ENCODE data around the gene WDR18. TPM values are rescaled to one million over a fixed set of nuclear protein-coding genes. Genes with fewer than 3 reads are reported as not detected.
A peak's percentile ranks its signal among the peaks of the same experiment; 100 is the strongest.

Gene WDR18
- total RNA-seq, 1 experiment from 2014 or later: 41.1 TPM

DNA sequence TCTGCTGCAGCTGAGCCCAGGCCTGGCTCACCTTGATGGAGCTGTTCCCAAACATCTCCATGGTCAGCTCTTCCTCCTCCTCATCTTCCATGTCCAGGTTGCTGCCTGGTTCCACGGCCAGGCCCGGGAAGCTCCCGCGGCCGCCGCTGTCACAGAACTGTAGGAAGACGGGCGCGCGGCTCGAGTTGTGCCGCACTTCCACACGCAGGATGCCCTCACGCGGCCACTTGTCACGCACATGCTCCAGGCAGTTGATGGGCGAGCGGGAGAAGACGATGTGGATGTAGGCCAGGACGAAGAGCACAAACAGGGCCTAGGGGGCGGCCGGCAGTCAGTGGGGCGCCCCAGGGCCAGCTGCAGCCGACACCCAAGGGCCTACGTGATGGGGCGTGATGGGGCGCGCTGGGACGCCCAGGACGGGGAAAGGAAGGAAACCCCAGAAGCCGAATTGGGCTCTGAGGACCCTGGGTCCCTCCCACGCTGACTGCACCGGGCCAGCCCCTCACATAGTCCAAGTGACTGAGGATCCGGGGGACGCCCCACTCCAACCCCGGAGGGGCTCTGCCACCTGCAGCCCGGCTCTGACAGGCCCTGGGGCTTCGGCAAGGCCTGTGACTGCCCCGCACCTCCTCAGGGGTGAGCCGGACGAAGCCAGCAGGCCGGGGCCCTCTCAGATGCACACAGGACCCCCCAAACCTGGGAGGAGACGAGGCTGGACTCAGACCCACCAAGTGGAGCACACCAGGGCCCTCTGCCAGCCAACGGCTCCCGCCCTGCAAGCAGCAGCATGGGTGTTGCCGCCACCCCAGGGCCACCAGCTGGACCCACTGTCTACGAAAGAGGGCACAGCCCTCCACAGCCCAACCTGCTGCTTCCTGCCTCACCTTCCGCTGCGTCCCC is 30.3 kb downstream of the WDR18 start:
- peaks cover 54% of the 10 kb centered on the region for H4K20me1 ChIP-seq (ENCODE audit: insufficient read depth, low read depth, low read length)
- peaks cover 32% of the 10 kb centered on the region for H3K4me1 ChIP-seq (ENCODE audit: low read length)
- no peak for DNase-seq

DNA sequence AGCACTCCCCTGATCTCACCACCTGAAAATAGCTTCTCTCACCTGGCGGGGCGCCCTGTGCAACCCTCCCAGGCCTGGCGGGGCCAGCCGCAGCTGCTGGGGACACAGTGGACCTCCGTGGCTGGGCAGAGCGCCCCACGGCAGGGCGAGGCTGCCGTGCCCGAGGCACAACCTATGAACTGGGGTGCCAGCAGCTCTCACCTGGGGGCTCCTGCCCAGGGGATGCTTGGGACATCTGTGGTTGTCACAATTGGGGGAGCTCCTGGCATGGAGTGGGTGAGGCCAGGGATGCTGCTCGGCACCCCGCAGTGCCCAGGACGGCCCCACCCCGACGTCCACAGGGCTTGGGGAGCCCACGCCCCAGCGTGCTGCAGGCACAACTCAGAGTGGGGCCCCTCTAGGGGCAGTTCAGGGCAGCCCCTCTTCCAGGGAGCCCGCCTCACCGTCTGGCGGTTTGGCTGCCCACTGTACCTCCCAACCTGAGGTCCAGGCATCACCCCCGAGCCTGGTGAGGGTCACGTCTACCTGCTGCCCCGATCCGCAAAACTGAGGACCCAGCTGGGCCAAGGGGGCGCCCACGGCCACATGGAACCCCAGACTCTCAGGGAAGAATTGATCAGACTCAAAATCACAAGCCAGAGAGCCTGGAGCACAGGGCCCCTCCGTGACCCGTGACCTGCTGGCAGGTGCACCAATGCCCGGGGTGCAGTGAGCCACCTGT is 31.1 kb downstream of the WDR18 start:
- Histone ChIP-seq H3K4me1 (ENCODE audit: low read length) (peaks cover 36% of the 10 kb centered on the region), H4K20me1 (ENCODE audit: insufficient read depth, low read depth, low read length) (peaks cover 62% of the 10 kb centered on the region), H2AFZ (ENCODE audit: low read length) (no peak overlapping the region), H3K9me2 (replicated peaks; ENCODE audit: insufficient read depth, low read length) (no peaks in the 10 kb centered on the region), H3K9me3 (ENCODE audit: low read length) (no peaks in the 10 kb centered on the region), H3K36me3 (ENCODE audit: insufficient read depth, low read length) (no peaks in the 10 kb centered on the region), H3K4me2 (ENCODE audit: low read depth, low read length, poor library complexity, severe bottlenecking) (no peak overlapping the region), H3K4me3 (ENCODE audit: low read length) (no peak overlapping the region), H3K9ac (ENCODE audit: low read length) (no peak overlapping the region), H3K27ac (ENCODE audit: low read length) (no peak overlapping the region), H3K79me2 (ENCODE audit: low read length) (peaks cover 58% of the 10 kb centered on the region), H3K27me3 (ENCODE audit: low read length) (no peaks in the 10 kb centered on the region)
- DNase-seq: no peak

More for the DNA sequence above, 30.3 kb downstream of the WDR18 start:
- Histone ChIP-seq H3K4me2 (ENCODE audit: low read depth, low read length, poor library complexity, severe bottlenecking) (no peak overlapping the region), H3K9ac (ENCODE audit: low read length) (no peak overlapping the region), H3K79me2 (ENCODE audit: low read length) (peaks cover 50% of the 10 kb centered on the region), H2AFZ (ENCODE audit: low read length) (no peak overlapping the region), H3K4me3 (ENCODE audit: low read length) (no peak overlapping the region), H3K27ac (ENCODE audit: low read length) (no peak overlapping the region), H3K9me3 (ENCODE audit: low read length) (no peaks in the 10 kb centered on the region), H3K9me2 (replicated peaks; ENCODE audit: insufficient read depth, low read length) (no peaks in the 10 kb centered on the region), H3K36me3 (ENCODE audit: insufficient read depth, low read length) (no peaks in the 10 kb centered on the region), H3K27me3 (ENCODE audit: low read length) (no peaks in the 10 kb centered on the region)

DNA sequence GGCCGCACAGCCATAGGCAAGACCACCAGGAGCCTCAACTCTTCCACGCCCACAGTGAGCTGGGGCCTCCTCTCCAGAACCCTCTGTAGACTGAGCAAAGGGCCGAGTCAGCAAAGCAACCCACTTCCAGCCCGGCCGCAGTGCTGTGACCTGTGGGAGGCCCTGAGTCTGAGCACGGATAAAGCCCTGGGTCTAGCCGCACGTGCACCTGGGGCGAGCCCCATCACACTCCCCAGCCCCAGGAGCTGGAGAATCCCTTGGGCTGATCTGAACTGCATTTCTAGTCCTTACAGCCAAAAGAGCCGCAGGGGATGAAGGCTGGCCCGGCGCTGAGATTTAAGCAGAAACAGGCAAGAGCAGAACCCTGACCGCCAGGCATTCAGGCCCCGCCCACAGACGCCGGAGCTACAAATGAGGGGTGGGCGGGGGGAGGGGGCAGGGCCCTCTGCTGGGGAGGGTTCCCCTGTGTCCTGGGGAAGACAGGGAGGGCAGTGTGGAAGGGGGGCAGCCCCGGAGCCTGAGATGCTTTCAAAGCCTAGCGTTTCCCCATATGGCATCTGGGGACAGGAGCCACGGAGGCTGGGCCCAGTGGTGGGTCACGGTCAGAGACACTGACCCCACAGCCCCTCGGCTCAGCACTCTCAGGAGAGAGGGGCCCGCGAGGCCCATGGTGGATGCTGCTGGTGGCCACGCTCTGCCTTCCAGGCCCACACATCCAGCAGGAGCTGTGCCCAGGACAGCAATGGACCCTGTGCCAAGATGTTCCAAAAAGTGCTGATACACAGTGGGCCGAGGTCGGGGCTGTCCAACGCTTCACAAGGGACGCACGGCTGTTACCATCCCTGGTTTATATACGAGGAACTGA is 31.9 kb downstream of the WDR18 start:
- Histone ChIP-seq H3K9me3 (ENCODE audit: low read length) (no peaks in the 10 kb centered on the region), H3K79me2 (ENCODE audit: low read length) (peaks cover 64% of the 10 kb centered on the region), H3K27ac (ENCODE audit: low read length) (no peak overlapping the region), H3K9me2 (replicated peaks; ENCODE audit: insufficient read depth, low read length) (no peaks in the 10 kb centered on the region), H3K4me3 (ENCODE audit: low read length) (no peak overlapping the region), H4K20me1 (ENCODE audit: insufficient read depth, low read depth, low read length) (peaks cover 66% of the 10 kb centered on the region), H3K4me1 (ENCODE audit: low read length) (peaks cover 36% of the 10 kb centered on the region), H2AFZ (ENCODE audit: low read length) (no peak overlapping the region), H3K36me3 (ENCODE audit: insufficient read depth, low read length) (no peaks in the 10 kb centered on the region), H3K27me3 (ENCODE audit: low read length) (no peaks in the 10 kb centered on the region), H3K4me2 (ENCODE audit: low read depth, low read length, poor library complexity, severe bottlenecking) (no peak overlapping the region), H3K9ac (ENCODE audit: low read length) (no peak overlapping the region; the same call in 1 of the 2 replicates)
- no peak for DNase-seq

DNA sequence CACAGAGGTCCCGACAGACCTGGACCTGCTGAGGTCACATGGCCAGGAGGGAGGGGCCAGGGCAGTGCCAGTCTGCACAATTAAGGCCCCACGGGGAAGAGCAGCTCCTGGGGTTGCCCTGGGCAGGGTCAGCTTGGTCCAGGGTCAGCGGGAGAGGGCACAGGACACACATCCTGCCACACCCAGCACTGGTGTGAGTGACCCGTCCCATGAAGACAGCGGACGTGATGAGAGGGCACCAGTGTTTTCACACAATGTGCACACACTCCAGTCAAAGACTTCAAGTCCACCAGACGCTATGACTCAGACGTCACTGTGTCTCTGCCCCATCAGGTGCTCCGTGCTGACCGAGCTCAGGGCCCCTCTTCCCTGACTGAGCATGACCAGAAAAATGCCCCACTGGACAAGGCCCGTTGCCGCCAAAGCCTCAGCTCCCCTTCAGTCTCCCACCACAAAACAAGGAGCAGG is 32.5 kb downstream of the WDR18 start:
- Histone ChIP-seq H3K9me2 (replicated peaks; ENCODE audit: insufficient read depth, low read length) (no peaks in the 10 kb centered on the region), H3K36me3 (ENCODE audit: insufficient read depth, low read length) (no peaks in the 10 kb centered on the region), H3K9me3 (ENCODE audit: low read length) (no peaks in the 10 kb centered on the region), H3K27ac (ENCODE audit: low read length) (no peak overlapping the region), H4K20me1 (ENCODE audit: insufficient read depth, low read depth, low read length) (peaks cover 66% of the 10 kb centered on the region), H3K27me3 (ENCODE audit: low read length) (no peaks in the 10 kb centered on the region), H3K9ac (ENCODE audit: low read length) (peak overlapping the region; percentile 100), H3K4me1 (ENCODE audit: low read length) (peaks cover 41% of the 10 kb centered on the region), H3K4me2 (ENCODE audit: low read depth, low read length, poor library complexity, severe bottlenecking) (peak overlapping the region; percentile 75), H2AFZ (ENCODE audit: low read length) (no peak overlapping the region), H3K79me2 (ENCODE audit: low read length) (peaks cover 64% of the 10 kb centered on the region), H3K4me3 (ENCODE audit: low read length) (no peak overlapping the region; the same call in 1 of the 2 replicates)
- DNase-seq: no peak

DNA sequence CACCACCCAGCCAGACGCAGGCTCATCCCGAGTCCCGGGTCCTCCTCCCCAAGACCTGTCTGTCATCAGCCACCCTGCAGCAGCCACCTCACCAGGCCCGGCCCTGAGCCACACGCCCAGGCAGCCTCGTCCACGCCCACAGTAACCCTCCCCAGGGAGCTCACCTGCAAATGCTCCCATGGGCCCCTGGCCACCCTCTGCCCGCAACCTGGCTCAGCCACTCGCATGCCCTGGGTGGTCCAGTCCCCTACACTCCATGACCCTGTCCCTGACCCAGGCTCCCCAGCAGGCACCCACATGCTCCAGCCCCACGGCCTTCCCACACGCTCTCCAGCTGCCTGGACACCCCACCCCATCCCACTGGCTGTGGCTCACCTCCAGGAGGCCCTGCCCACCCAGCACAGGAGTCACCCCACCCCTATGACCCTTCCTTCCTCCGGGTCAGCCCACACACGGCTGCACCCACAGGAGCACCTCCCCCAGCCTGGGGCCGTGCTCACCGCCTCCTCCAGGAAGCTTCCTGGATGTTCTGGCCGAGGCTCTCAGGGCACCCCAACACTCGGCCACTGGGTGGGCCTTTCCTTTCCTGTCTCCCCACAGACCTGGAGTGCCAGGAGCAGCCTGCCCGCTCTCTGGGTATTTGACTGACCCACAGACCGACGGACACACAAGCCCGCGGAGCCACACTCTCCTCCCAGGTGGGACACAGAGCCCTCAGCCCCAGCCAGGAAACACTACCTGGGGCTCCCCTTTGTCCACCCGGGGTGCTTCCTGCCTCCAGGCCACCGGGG is 33.2 kb downstream of the WDR18 start:
- Histone ChIP-seq H3K9me2 (replicated peaks; ENCODE audit: insufficient read depth, low read length) (no peaks in the 10 kb centered on the region), H3K9me3 (ENCODE audit: low read length) (no peaks in the 10 kb centered on the region), H3K9ac (ENCODE audit: low read length) (peak overlapping the region; percentile 100), H4K20me1 (ENCODE audit: insufficient read depth, low read depth, low read length) (peaks cover 66% of the 10 kb centered on the region), H2AFZ (ENCODE audit: low read length) (no peak overlapping the region), H3K27me3 (ENCODE audit: low read length) (no peaks in the 10 kb centered on the region), H3K27ac (ENCODE audit: low read length) (0 out of 2 replicates have a peak overlapping the region, but pooled peaks have one; percentile 6), H3K4me2 (ENCODE audit: low read depth, low read length, poor library complexity, severe bottlenecking) (peak overlapping the region; percentile 75), H3K4me3 (ENCODE audit: low read length) (peak overlapping the region; percentile 99; the same call in 1 of the 2 replicates), H3K36me3 (ENCODE audit: insufficient read depth, low read length) (no peaks in the 10 kb centered on the region), H3K4me1 (ENCODE audit: low read length) (peaks cover 46% of the 10 kb centered on the region), H3K79me2 (ENCODE audit: low read length) (peaks cover 64% of the 10 kb centered on the region)
- peak; percentile 69 for DNase-seq

DNA sequence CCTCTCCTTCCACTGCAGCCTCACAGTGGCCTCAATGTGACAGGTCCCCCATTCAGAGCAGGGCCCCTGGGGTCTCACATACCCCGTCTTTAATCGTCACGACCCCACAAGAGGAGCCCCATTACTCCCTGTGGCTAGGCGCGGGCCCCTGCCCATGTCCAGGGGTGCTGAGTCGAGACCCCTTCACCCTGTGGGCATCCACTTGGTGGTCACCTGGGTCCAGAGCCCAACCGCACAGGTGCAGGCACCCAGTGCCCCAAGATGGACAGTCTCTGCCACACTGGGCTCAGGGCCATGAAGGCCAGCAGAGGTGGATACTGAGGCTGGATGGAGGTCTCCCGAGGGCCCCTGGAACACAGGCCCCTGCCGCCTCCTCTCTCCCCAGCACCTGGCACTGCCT is 33.8 kb downstream of the WDR18 start:
- Histone ChIP-seq H3K79me2 (ENCODE audit: low read length) (peaks cover 64% of the 10 kb centered on the region), H3K4me3 (ENCODE audit: low read length) (peak overlapping the region; percentile 99; the same call in 1 of the 2 replicates), H3K4me1 (ENCODE audit: low read length) (peaks cover 52% of the 10 kb centered on the region)

DNA sequence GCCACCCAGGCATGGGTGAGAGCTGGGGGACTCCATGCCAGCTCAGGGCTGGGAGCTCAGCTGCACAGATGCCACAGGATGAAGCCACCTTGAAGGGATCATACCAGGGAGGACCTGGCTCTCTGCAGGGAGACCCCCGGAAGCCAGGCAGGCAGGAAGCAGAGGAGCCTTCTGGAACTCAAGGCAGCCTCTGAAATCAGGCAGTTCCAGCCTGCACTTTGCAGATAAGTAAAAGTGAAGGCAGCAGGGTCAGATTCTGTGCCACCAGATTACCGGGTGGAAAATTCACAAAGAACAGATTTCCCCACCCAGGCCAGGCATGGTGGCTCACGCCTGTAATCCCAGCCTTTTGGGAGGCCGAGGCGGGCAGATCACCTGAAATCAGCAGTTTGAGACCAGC is 34.2 kb downstream of the WDR18 start:
- H4K20me1 ChIP-seq (ENCODE audit: insufficient read depth, low read depth, low read length): peaks cover 66% of the 10 kb centered on the region
- peak overlapping the region; percentile 75 for H3K4me2 ChIP-seq (ENCODE audit: low read depth, low read length, poor library complexity, severe bottlenecking)
- peaks cover 54% of the 10 kb centered on the region for H3K4me1 ChIP-seq (ENCODE audit: low read length)
- H3K9me2 ChIP-seq (replicated peaks; ENCODE audit: insufficient read depth, low read length): no peaks in the 10 kb centered on the region
- DNase-seq: no peak
- peak overlapping the region; percentile 99 for H3K4me3 ChIP-seq (ENCODE audit: low read length)
- peaks cover 64% of the 10 kb centered on the region for H3K79me2 ChIP-seq (ENCODE audit: low read length)
- H3K36me3 ChIP-seq (ENCODE audit: insufficient read depth, low read length): no peaks in the 10 kb centered on the region
- H3K27ac ChIP-seq (ENCODE audit: low read length): 0 out of 2 replicates have a peak overlapping the region, but pooled peaks have one; percentile 13
- H2AFZ ChIP-seq (ENCODE audit: low read length): no peak overlapping the region
- H3K9me3 ChIP-seq (ENCODE audit: low read length): no peaks in the 10 kb centered on the region
- H3K9ac ChIP-seq (ENCODE audit: low read length): peak overlapping the region; percentile 100
- no peaks in the 10 kb centered on the region for H3K27me3 ChIP-seq (ENCODE audit: low read length)

More for the DNA sequence above, 33.8 kb downstream of the WDR18 start:
- no peaks in the 10 kb centered on the region for H3K36me3 ChIP-seq (ENCODE audit: insufficient read depth, low read length)
- no peak for DNase-seq
- peak overlapping the region; percentile 100 for H3K9ac ChIP-seq (ENCODE audit: low read length)
- H3K4me2 ChIP-seq (ENCODE audit: low read depth, low read length, poor library complexity, severe bottlenecking): peak overlapping the region; percentile 75
- H4K20me1 ChIP-seq (ENCODE audit: insufficient read depth, low read depth, low read length): peaks cover 66% of the 10 kb centered on the region
- no peaks in the 10 kb centered on the region for H3K9me2 ChIP-seq (replicated peaks; ENCODE audit: insufficient read depth, low read length)
- no peak overlapping the region for H2AFZ ChIP-seq (ENCODE audit: low read length)
- no peaks in the 10 kb centered on the region for H3K9me3 ChIP-seq (ENCODE audit: low read length)
- H3K27ac ChIP-seq (ENCODE audit: low read length): no peak overlapping the region
- H3K27me3 ChIP-seq (ENCODE audit: low read length): no peaks in the 10 kb centered on the region

Data from Karpas-422 (cell line).